MM.1S (cell line): Measurements from ENCODE around the gene SLC41A2.

Experiments
- EZH2 ChIP-seq: fragments of 300-600 bp; sonication (generic); optimal IDR thresholded peaks from 2 replicates; pipeline ENCODE3; 2017; ENCODE audit warnings: low read depth, mild to moderate bottlenecking, antibody characterized with exemption, low read length, mixed read lengths
- EZH2phosphoT487 ChIP-seq: fragments of 300-600 bp; sonication (generic); IDR thresholded peaks from 2 replicates; pipeline ENCODE4 v1.6.1; 2018; ENCODE audit warnings: antibody characterized with exemption, low read length
- TF ChIP-seq, protein P1 (sequence below): fragments of 300-600 bp; sonication (generic); IDR thresholded peaks from 2 replicates; pipeline ENCODE4 v1.5.1; 2016; ENCODE audit warnings: antibody characterized with exemption, low read length, mixed read lengths

DNA sequence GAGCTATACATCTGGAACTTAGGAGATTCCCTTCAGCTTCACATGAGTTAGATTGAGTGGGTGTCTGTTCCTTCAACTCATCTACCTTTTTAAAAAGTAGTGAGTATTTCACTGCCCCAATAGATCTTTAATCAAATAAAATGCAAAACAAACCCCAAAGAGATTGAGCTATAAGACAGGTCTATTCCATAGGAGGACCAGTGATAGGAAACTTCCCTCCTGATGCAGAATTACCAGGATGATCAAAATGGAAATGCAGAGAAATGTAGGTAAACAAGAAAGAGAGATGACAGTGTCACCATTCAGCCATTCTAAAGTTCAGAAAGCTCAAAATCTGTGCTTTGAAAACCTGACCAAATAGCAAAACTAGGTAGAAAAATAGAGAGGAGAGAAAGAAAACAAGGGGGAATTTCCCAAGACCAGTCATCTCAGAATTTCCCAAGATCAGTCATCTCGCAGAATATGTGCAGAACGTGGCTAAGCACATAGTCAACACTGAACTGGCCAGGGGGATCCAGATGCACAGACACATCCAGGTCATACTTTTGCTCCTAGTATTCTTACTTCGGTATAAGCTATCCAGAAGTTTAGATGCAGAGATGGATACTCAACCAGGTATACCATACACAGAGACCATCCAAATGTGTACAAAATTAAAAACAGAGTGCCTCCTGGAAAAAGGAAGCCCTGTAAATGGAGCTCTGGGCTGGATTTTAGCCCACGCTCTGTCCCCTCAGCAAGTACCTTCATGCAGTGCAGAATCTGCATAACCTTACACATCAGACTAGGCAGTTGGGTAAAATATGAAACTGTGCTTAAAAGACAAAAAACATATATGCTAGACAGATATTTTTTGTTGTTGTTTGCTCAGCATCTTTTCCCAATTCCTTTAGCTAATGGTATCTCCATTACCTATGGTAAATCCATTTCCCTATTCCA is 27.4 kb downstream of the SLC41A2 start:
- TF ChIP-seq, protein P1, sequence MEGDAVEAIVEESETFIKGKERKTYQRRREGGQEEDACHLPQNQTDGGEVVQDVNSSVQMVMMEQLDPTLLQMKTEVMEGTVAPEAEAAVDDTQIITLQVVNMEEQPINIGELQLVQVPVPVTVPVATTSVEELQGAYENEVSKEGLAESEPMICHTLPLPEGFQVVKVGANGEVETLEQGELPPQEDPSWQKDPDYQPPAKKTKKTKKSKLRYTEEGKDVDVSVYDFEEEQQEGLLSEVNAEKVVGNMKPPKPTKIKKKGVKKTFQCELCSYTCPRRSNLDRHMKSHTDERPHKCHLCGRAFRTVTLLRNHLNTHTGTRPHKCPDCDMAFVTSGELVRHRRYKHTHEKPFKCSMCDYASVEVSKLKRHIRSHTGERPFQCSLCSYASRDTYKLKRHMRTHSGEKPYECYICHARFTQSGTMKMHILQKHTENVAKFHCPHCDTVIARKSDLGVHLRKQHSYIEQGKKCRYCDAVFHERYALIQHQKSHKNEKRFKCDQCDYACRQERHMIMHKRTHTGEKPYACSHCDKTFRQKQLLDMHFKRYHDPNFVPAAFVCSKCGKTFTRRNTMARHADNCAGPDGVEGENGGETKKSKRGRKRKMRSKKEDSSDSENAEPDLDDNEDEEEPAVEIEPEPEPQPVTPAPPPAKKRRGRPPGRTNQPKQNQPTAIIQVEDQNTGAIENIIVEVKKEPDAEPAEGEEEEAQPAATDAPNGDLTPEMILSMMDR: no peak
- TF ChIP-seq EZH2 (no peak), EZH2phosphoT487 (no peak)
